K562 (cell line): ENCODE data around the gene CASD1. TPM values are rescaled to one million over a fixed set of nuclear protein-coding genes. Genes with fewer than 3 reads are reported as not detected.
A peak's percentile ranks its signal among the peaks of the same experiment; 100 is the strongest.

Source experiments
- ATF1 ChIP-seq, 2 experiments: fragments of 450-650 bp in 1 of 2; IDR thresholded peaks; 2 replicates each; pipeline ENCODE4 v1.6.1; 2016; ENCODE audit warnings: missing compliant biosample characterization in 1 of 2, missing genetic modification characterization in 1 of 2
- CEBPG ChIP-seq, 3 experiments: fragments of 200-800 bp in 1 of 3; sonication (Bioruptor generic) in 1 of 3; sonication (generic) in 1 of 3; formaldehyde crosslinking in 1 of 3; IDR thresholded peaks in 2 of 3; conservative IDR thresholded peaks in 1 of 3; 2 replicates each; pipeline versions ENCODE4 v1.6.1 to v1.8.0; 2016 to 2022; ENCODE audit warnings: missing compliant biosample characterization in 2 of 3, missing genetic modification characterization in 2 of 3, mild to moderate bottlenecking in 1 of 3, missing genetic modification reagents in 1 of 3
- CHD1 ChIP-seq: fragments of 200-600 bp; sonication (generic); IDR thresholded peaks from one replicate; pipeline ENCODE4 v1.6.1; 2012; ENCODE audit warnings: mild to moderate bottlenecking, moderate library complexity, low read length, inconsistent platforms
- CREB1 ChIP-seq, 2 experiments: sonication (generic) in 1 of 2; formaldehyde crosslinking in 1 of 2; IDR thresholded peaks; 2 replicates each; pipeline versions ENCODE4 v1.6.1 to v1.8.0; 2012 to 2022; ENCODE audit warnings: inconsistent platforms in 1 of 2, mild to moderate bottlenecking in 1 of 2, missing genetic modification reagents in 1 of 2, moderate library complexity in 1 of 2
- EHMT2 ChIP-seq: fragments of 450-650 bp; IDR thresholded peaks from 2 replicates; pipeline ENCODE4 v1.6.1; 2018; ENCODE audit warnings: antibody characterized with exemption
- ETV5 ChIP-seq: sonication (generic); formaldehyde crosslinking; IDR thresholded peaks from 2 replicates; pipeline ENCODE4 v1.4.0; 2020; ENCODE audit warnings: low read depth, mild to moderate bottlenecking, missing genetic modification reagents
- GATA2 ChIP-seq: sonication (generic); formaldehyde crosslinking; IDR thresholded peaks from 2 replicates; pipeline ENCODE4 v1.4.0; 2020; ENCODE audit warnings: mild to moderate bottlenecking, missing genetic modification reagents
- HOMEZ ChIP-seq: fragments of 250-450 bp; sonication (Bioruptor Pico); IDR thresholded peaks from 2 replicates; pipeline ENCODE4 v1.4.0; 2020; ENCODE audit warnings: mild to moderate bottlenecking, moderate library complexity
- JUND ChIP-seq, 2 experiments: IDR thresholded peaks; 2 replicates in 1 of 2; 3 replicates in 1 of 2; pipeline ENCODE4 v1.6.1; 2011; ENCODE audit warnings: borderline replicate concordance in 2 of 2, low read depth in 2 of 2, low read length in 2 of 2, improper control_type of control experiment in 1 of 2, missing biosample characterization in 1 of 2, missing genetic modification characterization in 1 of 2, missing genetic modification reagents in 1 of 2
- KDM1A ChIP-seq, 2 experiments: fragments of 450-650 bp; IDR thresholded peaks; 2 replicates each; pipeline ENCODE4 v1.6.1; 2016; ENCODE audit warnings: mild to moderate bottlenecking in 2 of 2
- L3MBTL2 ChIP-seq: fragments of 450-650 bp; IDR thresholded peaks from 2 replicates; pipeline ENCODE4 v1.6.1; 2016; ENCODE audit warnings: mild to moderate bottlenecking, moderate library complexity
- MED1 ChIP-seq: sonication (generic); formaldehyde crosslinking; IDR thresholded peaks from 2 replicates; pipeline ENCODE4 v1.8.1; 2023; ENCODE audit warnings: missing genetic modification reagents, borderline replicate concordance
- MXI1 ChIP-seq: IDR thresholded peaks from 2 replicates; pipeline ENCODE4 v1.6.1; 2011; ENCODE audit warnings: low read depth, mild to moderate bottlenecking, improper control_type of control experiment, low read length
- NCOA4 ChIP-seq: fragments of 450-650 bp; IDR thresholded peaks from 2 replicates; pipeline ENCODE4 v1.6.1; 2018; ENCODE audit warnings: mild to moderate bottlenecking; ENCODE audit not compliant: partially characterized antibody
- NR4A1 ChIP-seq, 2 experiments: fragments of 250-450 bp in 1 of 2; fragments of 450-650 bp in 1 of 2; sonication (Bioruptor Pico) in 1 of 2; IDR thresholded peaks; 2 replicates each; pipeline versions ENCODE4 v1.4.0 to v1.6.1; 2016 to 2020; ENCODE audit warnings: mild to moderate bottlenecking in 2 of 2, missing compliant biosample characterization in 1 of 2, missing genetic modification characterization in 1 of 2, moderate library complexity in 1 of 2
- RCOR1 ChIP-seq, 2 experiments: IDR thresholded peaks; 2 replicates each; pipeline ENCODE4 v1.6.1; 2012; ENCODE audit warnings: low read depth in 2 of 2, low read length in 2 of 2, borderline replicate concordance in 1 of 2, improper control_type of control experiment in 1 of 2
- SMAD2 ChIP-seq: fragments of 150-350 bp; IDR thresholded peaks from 2 replicates; pipeline ENCODE4 v1.6.1; 2014; ENCODE audit warnings: low read depth, mild to moderate bottlenecking, low read length
- STAG1 ChIP-seq: sonication (generic); formaldehyde crosslinking; IDR thresholded peaks from 2 replicates; pipeline ENCODE4 v1.5.0; 2020; ENCODE audit warnings: missing genetic modification reagents, borderline replicate concordance
- TCFL5 ChIP-seq: fragments of 250-450 bp; sonication (Bioruptor Pico); conservative IDR thresholded peaks from 2 replicates; pipeline ENCODE4 v1.6.1; 2021; ENCODE audit warnings: mild to moderate bottlenecking, moderate library complexity, matching md5 sums
- ZBTB17 ChIP-seq: fragments of 450-650 bp; formaldehyde crosslinking; IDR thresholded peaks from 2 replicates; pipeline ENCODE4 v1.4.0; 2020; ENCODE audit warnings: mild to moderate bottlenecking
- ZC3H11A ChIP-seq: IDR thresholded peaks from 2 replicates; pipeline ENCODE4 v1.6.1; 2012; ENCODE audit warnings: low read depth, low read length, improper control_type of control experiment
- ZNF140 ChIP-seq: fragments of 250-450 bp; sonication (Bioruptor Pico); IDR thresholded peaks from 2 replicates; pipeline ENCODE4 v1.8.0; 2021; ENCODE audit warnings: moderate library complexity, mild to moderate bottlenecking, inconsistent platforms
- ZNF431 ChIP-seq: sonication (generic); formaldehyde crosslinking; IDR thresholded peaks from 2 replicates; pipeline ENCODE4 v1.8.0; 2022; ENCODE audit warnings: mild to moderate bottlenecking, missing genetic modification reagents
- ZNF561 ChIP-seq: fragments of 450-650 bp; formaldehyde crosslinking; conservative IDR thresholded peaks from 2 replicates; pipeline ENCODE4 v1.4.0; 2020; ENCODE audit warnings: mild to moderate bottlenecking, moderate library complexity
- ZNF668 ChIP-seq: fragments of 250-450 bp; sonication (Bioruptor Pico); IDR thresholded peaks from 2 replicates; pipeline ENCODE4 v1.8.0; 2022; ENCODE audit warnings: mild to moderate bottlenecking, inconsistent platforms
- ZNF699 ChIP-seq: fragments of 250-450 bp; sonication (Bioruptor Pico); IDR thresholded peaks from 2 replicates; pipeline ENCODE4 v1.8.0; 2021; ENCODE audit warnings: mild to moderate bottlenecking, moderate library complexity; ENCODE audit not compliant: insufficient replicate concordance
- polyA plus RNA-seq, 8 experiments: library from polyadenylated mRNA; depleted of rRNA in 4 of 8; stranded (reverse) in 5 of 8; unstranded in 3 of 8; fragments of >200 nt; fragmentation: Nextera tagmentation in 2 of 8; fragmentation: Illumina TruSeq in 1 of 8; extraction: Ambion mirVana in 2 of 8; extraction: Trizol in 1 of 8; gene quantifications; 2 replicates each; pipeline versions ENCODE4 v1.2.1 to v1.2.3, GENCODE V29; 2011 to 2014; ENCODE audit warnings: inconsistent platforms in 1 of 8, missing spikeins in 1 of 8
- total RNA-seq, 7 experiments: library from RNA; depleted of rRNA in 6 of 7; stranded (reverse); fragments of >200 nt in 6 of 7; fragmentation: Illumina TruSeq in 2 of 7; extraction: Trizol in 2 of 7; gene quantifications; 2 replicates each; pipeline versions ENCODE4 v1.2.1 to v1.2.3, GENCODE V29; 2011 to 2021; ENCODE audit warnings: low replicate concordance in 1 of 7

Gene CASD1
- total and polyA plus RNA-seq, 9 of the 15 experiments (the other 6 are each of a cell fraction or from before 2014, with no cell fraction given): 1.2 to 8.2 (median 4.8) TPM

- TF ChIP-seq MED1 (no peak), NCOA4 (no peak), CREB1 (IDR thresholded peaks at IDR 0.05) (peak; percentile 62; the same call in 1 of the 2 replicates), CREB1 (CRISPR knock-in tag; IDR thresholded peaks at IDR 0.05) (peak; percentile 34; the same call in 1 of the 2 replicates), ZNF699 (CRISPR knock-in tag) (no peak), ZC3H11A (no peak), JUND (IDR thresholded peaks at IDR 0.05; ENCODE audit: borderline replicate concordance, low read depth, low read length) (0 out of 2 replicates have a peak, but pooled peaks have one; percentile 11), JUND (tag; IDR thresholded peaks at IDR 0.05; ENCODE audit: borderline replicate concordance, low read depth, low read length) (no peak), TCFL5 (CRISPR knock-in tag) (no peak), ETV5 (CRISPR knock-in tag) (peak; percentile 56; the same call in 1 of the 2 replicates), ZNF431 (peak; percentile 43; the same call in 1 of the 2 replicates), RCOR1 (IDR thresholded peaks at IDR 0.05; ENCODE audit: borderline replicate concordance in 1 of 2, low read depth in 2 of 2, low read length in 2 of 2) (peak in 1 of 2 experiments; percentile 27; a peak in 1 of 4 replicates), MXI1 (no peak), ZNF561 (no peak), ATF1 (CRISPR knock-in tag; IDR thresholded peaks at IDR 0.05) (no peak), ATF1 (tag; IDR thresholded peaks at IDR 0.05) (peak; percentile 83), ZNF668 (CRISPR knock-in tag) (no peak), CHD1 (peak; percentile 63), EHMT2 (peak; percentile 36; the same call in 1 of the 2 replicates), NR4A1 (CRISPR knock-in tag; IDR thresholded peaks at IDR 0.05) (peak; percentile 30; the same call in 1 of the 2 replicates), NR4A1 (tag; IDR thresholded peaks at IDR 0.05) (no peak; the same call in 1 of the 2 replicates), CEBPG (CRISPR knock-in tag; IDR thresholded peaks at IDR 0.05) (no peak), CEBPG (tag; conservative IDR thresholded peaks at IDR 0.05 in 1 of 2, IDR thresholded peaks at IDR 0.05 in 1 of 2) (no peak), L3MBTL2 (peak; percentile 85), ZNF140 (CRISPR knock-in tag) (no peak), HOMEZ (no peak), SMAD2 (no peak), KDM1A (IDR thresholded peaks at IDR 0.05) (no peak), GATA2 (CRISPR knock-in tag) (no peak), ZBTB17 (CRISPR knock-in tag) (no peak), STAG1 (CRISPR knock-in tag) (no peak)
These were observed 425 bp downstream of the CASD1 start (continued) for GRCh38 chr7:94509887-94510581.
